Measurements from ENCODE around the gene TMEM134. TPM values are rescaled to one million over a fixed set of nuclear protein-coding genes. Genes with fewer than 3 reads are reported as not detected.
A peak's percentile ranks its signal among the peaks of the same experiment; 100 is the strongest.

The TMEM134 gene
- total and polyA plus RNA-seq, 10 of the 15 experiments (the other 5 are each of a cell fraction or from before 2014, with no cell fraction given): 1.6 to 93.8 (median 27.8) TPM

- TF ChIP-seq PRDM15 (CRISPR knock-in tag; IDR thresholded peaks at IDR 0.05) (no peak), ATF3 (IDR thresholded peaks at IDR 0.05; ENCODE audit: borderline replicate concordance, extremely low read depth, low read depth, low read length) (no peak), YY1 (IDR thresholded peaks at IDR 0.05; ENCODE audit: low read depth, low read length) (0 out of 2 replicates have a peak, but pooled peaks have one; percentile 48), ZNF687 (IDR thresholded peaks at IDR 0.05) (peak; percentile 79), FOXM1 (IDR thresholded peaks at IDR 0.05; ENCODE audit: low read depth, low read length) (no peak), USF1 (IDR thresholded peaks at IDR 0.05; ENCODE audit: borderline replicate concordance, extremely low read length, insufficient read depth, low read depth, low read length) (no peak), SPI1 (IDR thresholded peaks at IDR 0.05; ENCODE audit: borderline replicate concordance, insufficient read depth, low read depth, low read length) (peak; percentile 39; the same call in 1 of the 2 replicates), ZNF592 (IDR thresholded peaks at IDR 0.05) (no peak), RELB (IDR thresholded peaks at IDR 0.05; ENCODE audit: low read depth) (peak; percentile 64; the same call in 1 of the 2 replicates), SRF (IDR thresholded peaks at IDR 0.05; ENCODE audit: low read depth in 2 of 2, low read length in 2 of 2) (no peak), SUPT20H (IDR thresholded peaks at IDR 0.05; ENCODE audit: borderline replicate concordance, control insufficient read depth, low read depth, low read length) (no peak), ATF7 (IDR thresholded peaks at IDR 0.05; ENCODE audit: low read depth) (peak; percentile 75)
Measured at GRCh38 chr11:67484847-67485311, 15.8 kb upstream of the TMEM134 start (continued).

Measured in GM12878 (cell line).